GM12878 (cell line): ENCODE measurements around the gene ADAMTSL5. TPM values are rescaled to one million over a fixed set of nuclear protein-coding genes. Genes with fewer than 3 reads are reported as not detected.
A peak's percentile ranks its signal among the peaks of the same experiment; 100 is the strongest.

Experiments
- ATAC-seq: fragments of 200-7000 bp; cut with Tn5 transposase; 3 replicates; pipeline ENCODE4 v1.9.1; 2020; ENCODE audit warnings: mild to moderate bottlenecking, moderate library complexity
- BruUV-seq: library from RNA; stranded (reverse); fragments of 400-500 nt; replicated peaks from 2 replicates; lab custom pipeline; 2021; lab: Mats Ljungman, UMichigan
- CTCF ChIA-PET: fragments of 300-600 bp; sonication (Branson Sonifier 250); formaldehyde crosslinking; extraction: SDS; loops from one replicate; lab custom pipeline; 2021; ENCODE audit warnings: inconsistent platforms; lab: Yijun Ruan, JAX
- POLR2A ChIA-PET: fragments of 350-600 bp; formaldehyde crosslinking; extraction: SDS; loops from one replicate; lab custom pipeline; 2021; ENCODE audit warnings: inconsistent platforms; lab: Charles Lee
- RAD21 ChIA-PET: fragments of 300-600 bp; sonication (Branson Sonifier 250); formaldehyde crosslinking; loops from one replicate; lab custom pipeline; 2023; ENCODE audit warnings: antibody characterized with exemption; ENCODE audit not compliant: unreplicated experiment; lab: Charles Lee
- SMC1A ChIA-PET: fragments of 300-600 bp; sonication (Branson Sonifier 250); formaldehyde crosslinking; loops from one replicate; lab custom pipeline; 2023; ENCODE audit not compliant: unreplicated experiment, uncharacterized antibody; lab: Charles Lee
- DNase-seq: peaks from one replicate; pipeline ENCODE4 v3.0.0-alpha.2; 2011; ENCODE audit warnings: low read depth, low spot score
- FAIRE-seq: peaks from 3 replicates; lab custom pipeline; 2011; peaks lifted over from hg19 to GRCh38; lab: Jason Lieb, UNC
- H2AFZ ChIP-seq: 2 replicates; pipeline ENCODE4 v1.6.0; 2011; ENCODE audit warnings: low read depth, low read length, control low read depth; ENCODE audit not compliant: control insufficient read depth
- H3K27ac ChIP-seq: 2 replicates; pipeline ENCODE4 v1.5.1; 2011; ENCODE audit warnings: control low read depth; ENCODE audit not compliant: control insufficient read depth, insufficient read depth
- H3K27me3 ChIP-seq, 2 experiments: replicated peaks in 1 of 2; 2 replicates each; pipeline versions ENCODE4 v1.6.0 to v1.6.1; 2011; ENCODE audit warnings: low read length in 1 of 2; ENCODE audit not compliant: control insufficient read depth in 2 of 2, insufficient read depth in 2 of 2
- H3K36me3 ChIP-seq, 2 experiments: 2 replicates each; pipeline ENCODE4 v1.5.1; 2011; ENCODE audit warnings: low read length in 1 of 2; ENCODE audit not compliant: control insufficient read depth in 2 of 2, insufficient read depth in 2 of 2
- H3K4me1 ChIP-seq: 2 replicates; pipeline ENCODE4 v1.6.1; 2011; ENCODE audit warnings: mild to moderate bottlenecking, low read length, moderate library complexity, mixed read lengths; ENCODE audit not compliant: control insufficient read depth, insufficient read depth
- H3K4me2 ChIP-seq: 2 replicates; pipeline ENCODE4 v1.6.0; 2011; ENCODE audit warnings: control low read depth; ENCODE audit not compliant: control insufficient read depth, insufficient read depth
- H3K4me3 ChIP-seq: fragments of 200-600 bp; sonication (generic); 2 replicates; pipeline ENCODE4 v1.5.1; 2016
- H3K79me2 ChIP-seq: 2 replicates; pipeline ENCODE4 v1.6.0; 2011; ENCODE audit warnings: low read length; ENCODE audit not compliant: control insufficient read depth, insufficient read depth
- H3K9ac ChIP-seq: 2 replicates; pipeline ENCODE4 v1.8.0; 2011; ENCODE audit warnings: low read length, control low read depth, mixed read lengths; ENCODE audit not compliant: control insufficient read depth, insufficient read depth
- H3K9me3 ChIP-seq: replicated peaks from 3 replicates; pipeline ENCODE4 v1.5.1; 2011; ENCODE audit warnings: mild to moderate bottlenecking, low read length; ENCODE audit not compliant: control insufficient read depth, insufficient read depth
- H4K20me1 ChIP-seq: 2 replicates; pipeline ENCODE4 v1.6.0; 2011; ENCODE audit not compliant: control insufficient read depth, insufficient read depth
- CTCF ChIP-seq, 3 experiments: IDR thresholded peaks in 2 of 3; conservative IDR thresholded peaks in 1 of 3; 2 replicates each; pipeline ENCODE4 v1.5.1; 2011; ENCODE audit warnings: low read depth in 3 of 3, low read length in 3 of 3, mild to moderate bottlenecking in 3 of 3, control low read depth in 2 of 3, moderate library complexity in 2 of 3, inconsistent platforms in 1 of 3, mixed read lengths in 1 of 3; ENCODE audit not compliant: control insufficient read depth in 2 of 3, insufficient read depth in 1 of 3; ENCODE audit errors: extremely low read depth in 1 of 3
- HCFC1 ChIP-seq: fragments of 150-350 bp; IDR thresholded peaks from 2 replicates; pipeline ENCODE4 v1.6.1; 2014; ENCODE audit warnings: low read length
- JUND ChIP-seq: IDR thresholded peaks from 2 replicates; pipeline ENCODE4 v1.6.1; 2012; ENCODE audit warnings: low read depth, mild to moderate bottlenecking, low read length, improper control_type of control experiment, moderate library complexity
- PAX5 ChIP-seq: IDR thresholded peaks from 2 replicates; pipeline ENCODE4 v1.6.1; 2011; ENCODE audit warnings: low read depth, low read length, borderline replicate concordance
- SIX5 ChIP-seq: IDR thresholded peaks from 2 replicates; pipeline ENCODE4 v1.6.1; 2011; ENCODE audit warnings: mild to moderate bottlenecking, low read depth, low read length, moderate library complexity; ENCODE audit not compliant: severe bottlenecking
- SREBF1 ChIP-seq: IDR thresholded peaks from 2 replicates; pipeline ENCODE4 v1.6.1; 2012; ENCODE audit warnings: mild to moderate bottlenecking, low read length
- TCF7 ChIP-seq: IDR thresholded peaks from 2 replicates; pipeline ENCODE4 v1.6.1; 2014; ENCODE audit warnings: antibody characterized with exemption, borderline replicate concordance
- ZNF622 ChIP-seq: fragments of 450-650 bp; IDR thresholded peaks from 2 replicates; pipeline ENCODE4 v1.6.1; 2017; ENCODE audit warnings: mild to moderate bottlenecking, inconsistent platforms
- WGBS: methylation state at CpG from one replicate; pipeline ENCODE4 v1.1.6; 2016; ENCODE audit warnings: low lambda C conversion rate; ENCODE audit not compliant: insufficient replicate concordance, insufficient coverage; ENCODE audit errors: missing lambda C conversion rate; 5-methylcytosine and 5-hydroxymethylcytosine counted together
- in situ Hi-C: fragments of 300-500 bp; cut with MboI; formaldehyde crosslinking; loops from 9 replicates; pipeline ENCODE4 v1.14.3; 2018; ENCODE audit warnings: mixed read lengths
- intact Hi-C: fragments of 100-400 bp; cut with micrococcal nuclease; formaldehyde crosslinking; loops from one replicate; pipeline ENCODE4 v1.14.2; 2022; ENCODE audit not compliant: unreplicated experiment
- polyA plus RNA-seq, 11 experiments: library from polyadenylated mRNA; depleted of rRNA in 4 of 11; unstranded in 6 of 11; stranded (reverse) in 5 of 11; fragments of >200 nt; fragmentation: Nextera tagmentation in 4 of 11; fragmentation: Illumina TruSeq in 1 of 11; extraction: Ambion mirVana in 4 of 11; extraction: Trizol in 1 of 11; gene quantifications; 1 replicate in 1 of 11; 2 replicates in 10 of 11; pipeline versions ENCODE4 v1.2.1 to v1.2.3, GENCODE V29; 2011 to 2016; ENCODE audit warnings: inconsistent platforms in 2 of 11, missing spikeins in 2 of 11, low read depth in 1 of 11
- total RNA-seq, 4 experiments: library from RNA; depleted of rRNA in 3 of 4; stranded (reverse); fragments of >200 nt in 3 of 4; fragmentation: Illumina TruSeq in 1 of 4; extraction: Trizol in 1 of 4; gene quantifications; 2 replicates each; pipeline versions ENCODE4 v1.2.1 to v1.2.3, GENCODE V29; 2013 to 2021

The ADAMTSL5 gene
- total and polyA plus RNA-seq, 10 of the 15 experiments (the other 5 are each of a cell fraction or from before 2014, with no cell fraction given), result 0.04 to 0.83 (median 0.32) TPM; not detected in 4

- TF ChIP-seq SIX5 (no peak), SREBF1 (no peak), ZNF622 (no peak)
Measured at GRCh38 chr19:1472231-1473084, 40.4 kb downstream of the ADAMTSL5 start (continued).

- Histone ChIP-seq H4K20me1 (peaks cover 7% of the 10 kb centered on the region), H3K4me3 (no peak overlapping the region), H3K9me3 (no peaks in the 10 kb centered on the region), H2AFZ (no peak overlapping the region), H3K4me1 (peaks cover 7% of the 10 kb centered on the region), H3K79me2 (no peaks in the 10 kb centered on the region), H3K36me3 (no peaks in the 10 kb centered on the region), H3K27me3 (peaks cover 8 to 27% of the 10 kb centered on the region in 2 experiments)
- in situ Hi-C loops (no loop called here), intact Hi-C loops (no loop called here)
- 23% methylated on average over 24 of the region's 24 CpGs for WGBS
- ChIA-PET SMC1A (interaction anchor here (0.6 kb wide), 1 partner anchor 161 kb away, joined by 3 read pairs; no protein-coding TSS in a partner anchor), RAD21 (no interaction called here), CTCF (interaction anchor here (1.1 kb wide), 1 partner anchor 227 kb away, joined by 3 read pairs; no protein-coding TSS in a partner anchor), POLR2A (interaction anchor here (0.6 kb wide), 1 partner anchor 1904 kb away, joined by 8 read pairs; no protein-coding TSS in a partner anchor)
- ATAC-seq, result no peak; the same call in 2 of the 3 replicates
- no peak for FAIRE-seq
- BruUV-seq, result no TSS peak
- peak; percentile 79; the same call in 1 of the 2 replicates for TF ChIP-seq PAX5
- TF ChIP-seq TCF7, result no peak
- TF ChIP-seq JUND, result no peak
- 0 out of 6 replicates have a peak, but pooled peaks of 2 of the 3 experiments have one; percentile 6 for TF ChIP-seq CTCF (IDR thresholded peaks at IDR 0.05 in 2 of 3, conservative IDR thresholded peaks at IDR 0.05 in 1 of 3; ENCODE audit: control insufficient read depth in 2 of 3, extremely low read depth in 1 of 3, insufficient read depth in 1 of 3, low read depth in 3 of 3, low read length in 3 of 3)
- no peak for TF ChIP-seq HCFC1
- TF ChIP-seq, all 136 proteins: peak for 2
- Histone ChIP-seq H3K4me2 (no peak overlapping the region), H3K27ac (no peak overlapping the region), H3K9ac (no peak overlapping the region)
- no peak for DNase-seq
Measured at GRCh38 chr19:1471515-1472160, 41.2 kb downstream of the ADAMTSL5 start.
